ENCODE data around the gene DHX9.

DHX9 gene

DNA sequence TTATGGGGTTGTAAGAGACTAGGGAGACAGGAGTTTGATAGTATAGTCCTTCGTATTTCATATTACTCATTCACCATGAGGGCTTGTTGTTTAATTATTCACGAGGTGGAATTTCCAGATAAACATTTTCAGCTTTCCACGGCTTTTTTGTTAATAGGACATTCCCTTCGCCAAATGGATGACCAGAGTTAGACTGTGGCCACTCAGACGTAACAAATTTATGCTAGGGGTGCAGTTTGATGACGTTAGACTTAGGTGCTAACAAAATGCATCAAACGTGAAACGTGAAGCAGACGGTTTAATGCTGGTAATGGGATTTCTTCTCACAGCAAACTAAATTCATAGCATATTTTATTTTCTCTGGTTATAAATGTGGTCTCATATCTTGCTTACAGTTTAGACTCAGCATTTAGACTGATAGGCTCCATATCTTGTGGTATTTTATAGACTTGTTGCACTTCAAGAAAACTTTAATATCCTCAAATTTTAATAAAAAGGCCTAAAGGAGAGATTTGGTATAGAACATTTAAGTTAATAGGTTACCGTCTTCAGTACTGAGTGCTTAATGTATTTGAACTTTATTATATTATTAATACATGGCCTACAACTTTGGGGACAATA is 2.3 kb downstream of the DHX9 start:
- Histone ChIP-seq H3K4me1 (ENCODE audit: control insufficient read depth, insufficient read depth, low read length, poor library complexity, severe bottlenecking) (peaks cover 4% of the 10 kb centered on the region), H3K27ac (ENCODE audit: low read depth, low read length, severe bottlenecking) (no peak overlapping the region), H3K36me3 (ENCODE audit: control insufficient read depth, insufficient read depth, low read length) (peaks cover 48% of the 10 kb centered on the region), H3K4me3 (ENCODE audit: extremely low read depth, insufficient read depth, low read length, poor library complexity, severe bottlenecking) (peak overlapping the region; percentile 81), H3K9me3 (ENCODE audit: control insufficient read depth, low read length) (no peaks in the 10 kb centered on the region)
- WGBS, 2 experiments (ENCODE audit: insufficient coverage in 2 of 2), result 18% methylated on average over 7 of the region's 10 CpGs; no CpG with 5 or more reads in 1 of the 2 experiments

DNA sequence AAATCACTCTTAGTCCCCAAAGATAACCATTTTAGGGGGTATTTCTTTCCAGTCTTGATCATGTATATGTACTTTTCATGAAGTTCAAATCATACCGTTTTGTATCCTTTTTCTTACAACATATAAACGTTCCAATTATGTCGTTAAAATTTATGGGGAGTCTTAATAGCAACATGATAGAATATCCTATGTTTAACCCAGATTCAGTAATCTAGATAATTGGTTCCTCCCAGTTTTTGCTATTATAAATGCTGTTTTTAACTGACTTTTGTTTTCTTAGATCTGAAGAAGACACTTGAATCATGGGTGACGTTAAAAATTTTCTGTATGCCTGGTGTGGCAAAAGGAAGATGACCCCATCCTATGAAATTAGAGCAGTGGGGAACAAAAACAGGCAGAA is 3.1 kb downstream of the DHX9 start:
- Histone ChIP-seq H3K27ac (ENCODE audit: low read depth, low read length, severe bottlenecking) (no peak overlapping the region), H3K4me3 (ENCODE audit: extremely low read depth, insufficient read depth, low read length, poor library complexity, severe bottlenecking) (no peak overlapping the region)
- 100% methylated on average over 1 of the region's 4 CpGs for WGBS, 2 experiments (ENCODE audit: insufficient coverage in 2 of 2)

DNA sequence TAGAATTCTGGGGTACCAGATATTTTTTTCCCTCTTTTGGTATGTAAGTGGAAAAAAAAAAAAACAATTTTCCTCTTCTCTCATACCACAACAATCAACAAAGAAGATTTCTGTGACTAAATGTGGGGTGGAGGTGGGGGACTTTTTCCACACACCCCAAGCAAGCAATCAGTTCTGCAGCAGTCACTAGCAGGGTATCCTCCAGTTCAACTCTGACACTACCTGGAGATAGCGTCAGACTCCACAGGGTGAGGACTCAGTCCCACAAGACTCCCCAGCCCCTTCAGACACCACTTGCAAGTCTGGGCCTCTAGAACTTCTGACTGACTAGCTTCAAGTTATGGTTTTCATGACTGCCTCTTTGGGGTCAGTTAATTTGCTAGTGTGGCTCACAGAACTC is 6.2 kb downstream of the DHX9 start:
- peaks cover 79% of the 10 kb centered on the region for H3K36me3 ChIP-seq (ENCODE audit: control insufficient read depth, insufficient read depth, low read length)

More for the DNA sequence above, 3.1 kb downstream of the DHX9 start:
- Histone ChIP-seq H3K9me3 (ENCODE audit: control insufficient read depth, low read length) (no peaks in the 10 kb centered on the region), H3K36me3 (ENCODE audit: control insufficient read depth, insufficient read depth, low read length) (peaks cover 50% of the 10 kb centered on the region), H3K4me1 (ENCODE audit: control insufficient read depth, insufficient read depth, low read length, poor library complexity, severe bottlenecking) (peaks cover 4% of the 10 kb centered on the region)

DNA sequence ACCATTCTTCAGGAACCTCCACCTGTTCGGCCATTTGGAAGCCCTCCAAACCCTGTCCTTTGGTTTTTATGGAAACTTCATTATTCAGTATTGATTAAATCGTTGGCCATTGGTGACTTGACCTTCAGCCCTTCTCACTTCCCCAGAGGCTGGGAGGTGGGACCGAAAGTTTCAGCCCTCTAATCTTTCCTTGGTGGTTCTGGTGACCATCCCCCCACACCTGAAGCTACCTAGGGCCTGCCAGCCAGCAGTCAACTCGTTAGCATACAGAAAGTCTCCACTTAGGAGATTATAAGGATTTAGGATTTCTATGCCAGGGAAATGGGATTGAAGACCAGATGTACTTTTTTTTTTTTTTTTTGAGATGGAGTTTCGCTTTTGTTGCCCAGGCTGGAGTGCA is 6.7 kb downstream of the DHX9 start:
- H3K4me1 ChIP-seq (ENCODE audit: control insufficient read depth, insufficient read depth, low read length, poor library complexity, severe bottlenecking), result peaks cover 4% of the 10 kb centered on the region
- H3K36me3 ChIP-seq (ENCODE audit: control insufficient read depth, insufficient read depth, low read length), result peaks cover 81% of the 10 kb centered on the region
- no peak overlapping the region for H3K4me3 ChIP-seq (ENCODE audit: extremely low read depth, insufficient read depth, low read length, poor library complexity, severe bottlenecking)
- WGBS, 2 experiments (ENCODE audit: insufficient coverage in 2 of 2), result 80 to 90% methylated on average over 1 to 2 of the region's 5 CpGs
- H3K27ac ChIP-seq (ENCODE audit: low read depth, low read length, severe bottlenecking), result no peak overlapping the region
- H3K9me3 ChIP-seq (ENCODE audit: control insufficient read depth, low read length), result no peaks in the 10 kb centered on the region

More for the DNA sequence above, 6.2 kb downstream of the DHX9 start:
- 100% methylated on average over 1 of the region's 1 CpG for WGBS, 2 experiments (ENCODE audit: insufficient coverage in 2 of 2)
- Histone ChIP-seq H3K4me3 (ENCODE audit: extremely low read depth, insufficient read depth, low read length, poor library complexity, severe bottlenecking) (no peak overlapping the region), H3K27ac (ENCODE audit: low read depth, low read length, severe bottlenecking) (no peak overlapping the region), H3K9me3 (ENCODE audit: control insufficient read depth, low read length) (no peaks in the 10 kb centered on the region), H3K4me1 (ENCODE audit: control insufficient read depth, insufficient read depth, low read length, poor library complexity, severe bottlenecking) (peaks cover 4% of the 10 kb centered on the region)

DNA sequence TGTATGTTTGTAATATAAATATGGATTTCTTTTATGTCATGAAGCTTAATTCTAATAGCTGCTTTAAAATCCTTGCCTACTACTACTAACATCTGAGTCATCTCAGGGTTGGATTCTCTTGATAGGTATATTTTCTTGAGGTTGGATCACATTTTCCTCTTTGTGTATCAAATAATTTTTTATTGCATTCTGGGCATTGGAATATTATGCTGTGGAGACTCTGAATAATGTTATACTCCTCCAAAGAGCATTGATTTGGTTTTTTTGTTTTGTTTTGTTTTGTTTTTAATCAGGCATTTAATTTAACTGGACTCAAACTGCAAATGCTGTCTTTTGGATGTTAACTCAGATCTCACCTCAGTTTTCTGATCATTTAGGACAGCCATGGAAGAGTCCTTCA is 8.0 kb downstream of the DHX9 start:
- peaks cover 4% of the 10 kb centered on the region for H3K4me1 ChIP-seq (ENCODE audit: control insufficient read depth, insufficient read depth, low read length, poor library complexity, severe bottlenecking)
- H3K36me3 ChIP-seq (ENCODE audit: control insufficient read depth, insufficient read depth, low read length), result peaks cover 84% of the 10 kb centered on the region
- no peaks in the 10 kb centered on the region for H3K9me3 ChIP-seq (ENCODE audit: control insufficient read depth, low read length)
- no peak overlapping the region for H3K27ac ChIP-seq (ENCODE audit: low read depth, low read length, severe bottlenecking)
- H3K4me3 ChIP-seq (ENCODE audit: extremely low read depth, insufficient read depth, low read length, poor library complexity, severe bottlenecking), result no peak overlapping the region

DNA sequence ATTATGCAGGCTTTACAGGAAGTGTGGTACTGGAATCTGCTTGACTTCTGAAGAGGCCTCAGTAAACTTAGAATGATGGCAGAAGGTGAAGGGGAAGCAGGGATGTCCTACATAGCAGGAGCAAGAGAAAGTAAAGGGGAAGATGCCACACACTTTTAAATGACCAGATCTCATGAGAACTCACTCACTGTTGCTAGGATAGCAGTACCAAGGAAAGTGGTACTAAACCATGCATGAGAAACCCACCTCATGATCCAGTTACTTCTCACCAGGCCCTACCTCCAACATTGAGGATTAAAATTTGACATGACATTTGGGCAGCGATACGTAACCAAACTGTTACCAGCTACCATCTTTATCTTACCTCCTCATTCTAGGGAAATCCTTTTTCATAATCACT is 9.6 kb downstream of the DHX9 start:
- no peaks in the 10 kb centered on the region for H3K4me1 ChIP-seq (ENCODE audit: control insufficient read depth, insufficient read depth, low read length, poor library complexity, severe bottlenecking)
- peaks cover 83% of the 10 kb centered on the region for H3K36me3 ChIP-seq (ENCODE audit: control insufficient read depth, insufficient read depth, low read length)
- no peaks in the 10 kb centered on the region for H3K9me3 ChIP-seq (ENCODE audit: control insufficient read depth, low read length)
- H3K4me3 ChIP-seq (ENCODE audit: extremely low read depth, insufficient read depth, low read length, poor library complexity, severe bottlenecking), result no peak overlapping the region
- 88 to 100% methylated on average over 2 of the region's 2 CpGs for WGBS, 2 experiments (ENCODE audit: insufficient coverage in 2 of 2)
- H3K27ac ChIP-seq (ENCODE audit: low read depth, low read length, severe bottlenecking), result no peak overlapping the region

DNA sequence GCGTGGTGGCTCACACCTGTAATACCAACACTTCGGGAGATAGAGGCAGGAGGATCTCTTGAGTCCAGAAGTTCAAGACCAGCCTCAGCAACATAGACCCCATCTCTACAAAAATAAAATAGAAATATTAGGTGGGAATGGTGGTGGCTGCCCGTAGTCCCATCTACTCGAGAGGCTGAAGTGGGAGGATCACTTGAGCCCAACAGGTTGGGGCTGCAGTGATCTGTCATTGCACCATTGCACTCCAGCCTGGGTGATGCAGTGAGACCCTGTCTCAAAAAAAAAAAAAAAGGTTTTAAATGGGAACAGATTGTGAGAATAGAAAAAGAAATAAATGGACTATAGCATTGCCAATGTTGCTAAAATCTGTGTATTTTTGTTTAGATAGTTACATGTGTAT is 11.2 kb downstream of the DHX9 start:
- Histone ChIP-seq H3K27ac (ENCODE audit: low read depth, low read length, severe bottlenecking) (no peak overlapping the region), H3K9me3 (ENCODE audit: control insufficient read depth, low read length) (no peaks in the 10 kb centered on the region), H3K4me1 (ENCODE audit: control insufficient read depth, insufficient read depth, low read length, poor library complexity, severe bottlenecking) (no peaks in the 10 kb centered on the region), H3K36me3 (ENCODE audit: control insufficient read depth, insufficient read depth, low read length) (peaks cover 84% of the 10 kb centered on the region), H3K4me3 (ENCODE audit: extremely low read depth, insufficient read depth, low read length, poor library complexity, severe bottlenecking) (no peak overlapping the region)
- 100% methylated on average over 2 of the region's 4 CpGs; no CpG with 5 or more reads in 1 of the 2 experiments for WGBS, 2 experiments (ENCODE audit: insufficient coverage in 2 of 2)

DNA sequence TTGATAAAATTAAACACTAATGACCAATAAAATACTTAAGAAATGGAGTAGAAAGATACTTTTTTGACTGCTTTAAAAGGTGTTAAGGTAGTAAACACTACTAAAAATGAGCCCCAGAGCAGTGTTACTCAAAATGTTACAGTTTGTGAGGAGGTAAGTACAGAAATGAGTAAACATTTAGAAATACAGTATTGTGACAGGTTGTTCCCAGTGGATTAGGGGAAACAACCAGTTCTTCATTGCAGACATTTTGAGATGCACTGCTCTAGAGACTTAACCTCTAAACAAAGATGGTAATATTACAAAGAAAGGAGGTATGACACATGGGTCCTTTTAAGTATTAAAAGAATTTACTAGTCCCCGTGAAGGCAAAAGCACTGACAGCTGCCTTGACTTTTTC is 12.7 kb downstream of the DHX9 start:
- Histone ChIP-seq H3K27ac (ENCODE audit: low read depth, low read length, severe bottlenecking) (no peak overlapping the region), H3K4me1 (ENCODE audit: control insufficient read depth, insufficient read depth, low read length, poor library complexity, severe bottlenecking) (no peaks in the 10 kb centered on the region), H3K4me3 (ENCODE audit: extremely low read depth, insufficient read depth, low read length, poor library complexity, severe bottlenecking) (no peak overlapping the region), H3K9me3 (ENCODE audit: control insufficient read depth, low read length) (no peaks in the 10 kb centered on the region), H3K36me3 (ENCODE audit: control insufficient read depth, insufficient read depth, low read length) (peaks cover 86% of the 10 kb centered on the region)
- WGBS, 2 experiments (ENCODE audit: insufficient coverage in 2 of 2), result 100% methylated on average over 1 of the region's 1 CpG

DNA sequence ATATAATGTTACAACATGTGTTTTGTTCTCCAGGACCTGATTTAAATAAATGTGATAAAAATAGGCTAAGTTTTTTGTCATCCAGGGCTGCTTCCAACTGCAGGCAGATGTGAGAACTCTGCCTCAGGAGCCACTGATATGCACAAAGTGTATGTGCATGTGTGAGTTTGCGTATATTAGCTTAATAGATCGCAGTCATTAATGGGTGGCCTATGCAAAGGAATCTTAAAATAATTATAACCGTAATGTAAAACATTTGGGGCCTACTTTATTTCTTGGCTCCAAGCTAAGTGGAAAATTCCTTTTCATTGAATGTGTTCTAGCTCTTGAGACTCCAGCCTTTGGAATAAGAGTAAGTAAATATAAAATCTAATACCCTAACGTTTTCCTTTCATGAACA is 16.8 kb downstream of the DHX9 start:
- no peaks in the 10 kb centered on the region for H3K9me3 ChIP-seq (ENCODE audit: control insufficient read depth, low read length)
- 100% methylated on average over 1 to 2 of the region's 4 CpGs for WGBS, 2 experiments (ENCODE audit: insufficient coverage in 2 of 2)
- no peak overlapping the region for H3K4me3 ChIP-seq (ENCODE audit: extremely low read depth, insufficient read depth, low read length, poor library complexity, severe bottlenecking)
- H3K27ac ChIP-seq (ENCODE audit: low read depth, low read length, severe bottlenecking), result no peak overlapping the region
- H3K36me3 ChIP-seq (ENCODE audit: control insufficient read depth, insufficient read depth, low read length), result peaks cover 91% of the 10 kb centered on the region
- no peaks in the 10 kb centered on the region for H3K4me1 ChIP-seq (ENCODE audit: control insufficient read depth, insufficient read depth, low read length, poor library complexity, severe bottlenecking)

DNA sequence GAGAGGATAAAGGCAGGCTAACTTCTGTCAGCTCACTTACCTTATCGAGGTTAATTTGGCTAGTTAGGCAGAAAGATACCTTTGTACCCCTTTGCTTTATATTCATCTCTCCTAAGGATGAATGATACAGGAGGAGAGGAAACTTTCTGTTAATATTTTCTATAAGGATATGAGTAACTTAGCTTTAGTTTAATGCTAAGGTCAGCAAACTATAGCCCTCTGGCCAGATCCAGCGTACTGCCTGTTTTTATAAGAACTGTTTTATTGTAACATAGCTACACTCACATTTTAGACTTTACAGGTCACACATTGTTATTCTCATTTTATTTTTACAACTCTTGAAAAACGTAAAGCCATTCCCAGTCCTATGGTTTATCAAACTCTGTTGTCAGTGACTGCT is 18.1 kb downstream of the DHX9 start:
- peaks cover 96% of the 10 kb centered on the region for H3K36me3 ChIP-seq (ENCODE audit: control insufficient read depth, insufficient read depth, low read length)
- no CpG with 5 or more reads among the region's 3 CpGs for WGBS, 2 experiments (ENCODE audit: insufficient coverage in 2 of 2)
- H3K27ac ChIP-seq (ENCODE audit: low read depth, low read length, severe bottlenecking), result no peak overlapping the region
- H3K4me1 ChIP-seq (ENCODE audit: control insufficient read depth, insufficient read depth, low read length, poor library complexity, severe bottlenecking), result no peaks in the 10 kb centered on the region
- no peaks in the 10 kb centered on the region for H3K9me3 ChIP-seq (ENCODE audit: control insufficient read depth, low read length)
- H3K4me3 ChIP-seq (ENCODE audit: extremely low read depth, insufficient read depth, low read length, poor library complexity, severe bottlenecking), result no peak overlapping the region

DNA sequence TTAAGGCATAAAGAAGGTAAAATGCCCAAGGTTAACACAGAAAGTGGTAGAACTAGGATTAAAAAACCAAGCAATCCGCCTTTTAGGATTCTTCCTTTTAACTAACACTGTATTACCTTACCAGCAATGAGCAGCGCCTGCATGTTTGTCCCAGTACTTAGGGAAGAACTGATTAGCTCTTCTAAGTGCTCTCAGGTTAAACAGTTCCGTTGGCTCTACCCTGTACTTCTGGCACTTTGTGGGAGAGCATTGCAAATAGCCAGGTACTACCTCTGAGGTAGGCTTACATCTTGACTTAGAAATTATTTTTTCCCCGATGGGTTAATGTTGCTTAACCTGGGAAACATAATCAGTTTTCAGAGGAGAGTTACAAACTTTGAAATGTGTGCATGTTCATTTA is 21.5 kb downstream of the DHX9 start:
- 92 to 100% methylated on average over 2 of the region's 4 CpGs for WGBS, 2 experiments (ENCODE audit: insufficient coverage in 2 of 2)
- no peaks in the 10 kb centered on the region for H3K9me3 ChIP-seq (ENCODE audit: control insufficient read depth, low read length)
- peaks cover 97% of the 10 kb centered on the region for H3K36me3 ChIP-seq (ENCODE audit: control insufficient read depth, insufficient read depth, low read length)
- no peaks in the 10 kb centered on the region for H3K4me1 ChIP-seq (ENCODE audit: control insufficient read depth, insufficient read depth, low read length, poor library complexity, severe bottlenecking)
- no peak overlapping the region for H3K27ac ChIP-seq (ENCODE audit: low read depth, low read length, severe bottlenecking)
- H3K4me3 ChIP-seq (ENCODE audit: extremely low read depth, insufficient read depth, low read length, poor library complexity, severe bottlenecking), result no peak overlapping the region
